H1 (cell line): ENCODE results near the gene HYDIN. TPM values are rescaled to one million over a fixed set of nuclear protein-coding genes. Genes with fewer than 3 reads are reported as not detected.

Source experiments
- CTCF ChIA-PET: fragments of 300-600 bp; sonication (Branson Sonifier 250); formaldehyde crosslinking; loops from one replicate; lab custom pipeline; 2021; ENCODE audit not compliant: partially characterized antibody; lab: Charles Lee
- POLR2A ChIA-PET: fragments of 300-600 bp; sonication (Branson Sonifier 250); formaldehyde crosslinking; loops from one replicate; lab custom pipeline; 2021; ENCODE audit warnings: inconsistent platforms; ENCODE audit not compliant: partially characterized antibody; lab: Charles Lee
- DNase-seq, 2 experiments: peaks; one replicate each; pipeline versions ENCODE4 v3.0.0 to v3.0.0-alpha.2; 2010 to 2022; ENCODE audit warnings: low spot score in 2 of 2, low read depth in 1 of 2, mixed read lengths in 1 of 2
- FAIRE-seq: peaks from 2 replicates; lab custom pipeline; 2011; peaks lifted over from hg19 to GRCh38; lab: Jason Lieb, UNC
- H2AFZ ChIP-seq: 2 replicates; pipeline ENCODE4 v1.8.1; 2012; ENCODE audit warnings: low read length, inconsistent platforms
- H2AK5ac ChIP-seq: 2 replicates; pipeline ENCODE4 v1.6.1; 2013; ENCODE audit warnings: low read depth, low read length
- H2BK120ac ChIP-seq: replicated peaks from 2 replicates; pipeline ENCODE3; 2013; ENCODE audit warnings: low read depth, low read length, inconsistent platforms
- H2BK12ac ChIP-seq: 2 replicates; pipeline ENCODE4 v1.6.1; 2013; ENCODE audit warnings: low read depth, low read length
- H2BK15ac ChIP-seq: 2 replicates; pipeline ENCODE4 v1.6.1; 2013; ENCODE audit warnings: low read length
- H2BK20ac ChIP-seq: 2 replicates; pipeline ENCODE4 v1.6.1; 2013; ENCODE audit warnings: low read length
- H2BK5ac ChIP-seq: 2 replicates; pipeline ENCODE4 v1.6.1; 2013; ENCODE audit warnings: low read depth, low read length
- H3K14ac ChIP-seq: 2 replicates; pipeline ENCODE4 v1.6.1; 2013; ENCODE audit warnings: inconsistent platforms; ENCODE audit not compliant: insufficient read length
- H3K18ac ChIP-seq: 2 replicates; pipeline ENCODE4 v1.6.1; 2013; ENCODE audit warnings: low read length; ENCODE audit errors: extremely low read depth
- H3K23ac ChIP-seq: 2 replicates; pipeline ENCODE4 v1.6.1; 2013; ENCODE audit warnings: inconsistent platforms; ENCODE audit not compliant: insufficient read length
- H3K23me2 ChIP-seq: 2 replicates; pipeline ENCODE4 v1.6.1; 2013; ENCODE audit warnings: low read depth, low read length
- H3K27ac ChIP-seq: 2 replicates; pipeline ENCODE4 v1.6.1; 2011; ENCODE audit warnings: low read depth, low read length, inconsistent platforms
- H3K27me3 ChIP-seq, 4 experiments: replicated peaks in 1 of 4; 1 replicate in 1 of 4; 2 replicates in 3 of 4; pipeline versions ENCODE4 v1.6.1 to v1.8.1; 2011 to 2013; ENCODE audit warnings: low read length in 3 of 4, mild to moderate bottlenecking in 3 of 4, inconsistent platforms in 2 of 4, mixed read lengths in 2 of 4, moderate library complexity in 1 of 4; ENCODE audit not compliant: control insufficient read depth in 3 of 4, insufficient read depth in 3 of 4; ENCODE audit errors: extremely low read depth in 1 of 4
- H3K36me3 ChIP-seq, 4 experiments: 2 replicates each; pipeline versions ENCODE4 v1.6.1 to v1.8.1; 2011 to 2013; ENCODE audit warnings: mild to moderate bottlenecking in 4 of 4, low read length in 3 of 4, moderate library complexity in 2 of 4, control low read depth in 1 of 4, inconsistent platforms in 1 of 4; ENCODE audit not compliant: insufficient read depth in 4 of 4, control insufficient read depth in 2 of 4
- H3K4ac ChIP-seq: replicated peaks from 2 replicates; pipeline ENCODE3; 2013; ENCODE audit warnings: low read length, low read depth, mixed read lengths, inconsistent platforms; ENCODE audit not compliant: insufficient read length
- H3K4me1 ChIP-seq, 4 experiments: replicated peaks in 1 of 4; 1 replicate in 1 of 4; 2 replicates in 3 of 4; pipeline versions ENCODE4 v1.6.1 to v1.8.1; 2011 to 2013; ENCODE audit warnings: low read length in 3 of 4, inconsistent platforms in 2 of 4, mixed read lengths in 1 of 4; ENCODE audit not compliant: insufficient read depth in 4 of 4, control insufficient read depth in 3 of 4
- H3K4me2 ChIP-seq, 2 experiments: 2 replicates each; pipeline versions ENCODE4 v1.6.1 to v1.8.1; 2011 to 2013; ENCODE audit warnings: low read depth in 2 of 2, low read length in 2 of 2, control low read depth in 1 of 2, inconsistent platforms in 1 of 2, mild to moderate bottlenecking in 1 of 2; ENCODE audit not compliant: insufficient read depth in 1 of 2
- H3K4me3 ChIP-seq, 4 experiments: fragments of 200-600, 300-600 bp in 1 of 4; sonication (generic), shearing (Covaris generic), sonication (Bioruptor Twin) in 1 of 4; 2 replicates each; pipeline versions ENCODE4 v1.5.1 to v1.8.1; 2011 to 2016; ENCODE audit warnings: low read length in 4 of 4, low read depth in 3 of 4, control low read depth in 2 of 4, inconsistent platforms in 2 of 4, mild to moderate bottlenecking in 2 of 4, mixed read lengths in 1 of 4, moderate library complexity in 1 of 4; ENCODE audit not compliant: insufficient read depth in 2 of 4; ENCODE audit errors: extremely low read depth in 1 of 4
- H3K56ac ChIP-seq: replicated peaks from 2 replicates; pipeline ENCODE3; 2013; ENCODE audit warnings: low read depth, mild to moderate bottlenecking, mixed read lengths, low read length, inconsistent platforms; ENCODE audit not compliant: insufficient read length
- H3K79me1 ChIP-seq: 2 replicates; pipeline ENCODE4 v1.6.1; 2013; ENCODE audit warnings: low read depth, low read length, control low read depth
- H3K79me2 ChIP-seq, 2 experiments: 2 replicates each; pipeline versions ENCODE4 v1.6.1 to v1.8.1; 2012 to 2013; ENCODE audit warnings: low read length in 2 of 2, mild to moderate bottlenecking in 2 of 2, inconsistent platforms in 1 of 2; ENCODE audit not compliant: insufficient read depth in 2 of 2, control insufficient read depth in 1 of 2
- H3K9ac ChIP-seq, 4 experiments: replicated peaks in 1 of 4; 1 replicate in 1 of 4; 2 replicates in 3 of 4; pipeline versions ENCODE4 v1.6.1 to v1.8.1; 2011 to 2013; ENCODE audit warnings: low read depth in 3 of 4, low read length in 3 of 4, control low read depth in 2 of 4, mild to moderate bottlenecking in 2 of 4, moderate library complexity in 2 of 4, inconsistent platforms in 1 of 4; ENCODE audit errors: extremely low read depth in 1 of 4
- H3K9me3 ChIP-seq, 2 experiments: 2 replicates each; pipeline versions ENCODE4 v1.6.1 to v1.8.1; 2012 to 2013; ENCODE audit warnings: mild to moderate bottlenecking in 2 of 2, moderate library complexity in 2 of 2, control low read depth in 1 of 2, inconsistent platforms in 1 of 2, low read depth in 1 of 2, low read length in 1 of 2, mixed read lengths in 1 of 2; ENCODE audit not compliant: insufficient read depth in 2 of 2
- H4K20me1 ChIP-seq, 2 experiments: replicated peaks in 1 of 2; 2 replicates each; pipeline versions ENCODE3 to v1.8.1; 2011 to 2013; ENCODE audit warnings: inconsistent platforms in 2 of 2, low read length in 2 of 2, mild to moderate bottlenecking in 1 of 2; ENCODE audit not compliant: insufficient read depth in 2 of 2, control insufficient read depth in 1 of 2
- H4K5ac ChIP-seq: 2 replicates; pipeline ENCODE4 v1.6.1; 2013; ENCODE audit warnings: low read length, low read depth, mixed read lengths, inconsistent platforms; ENCODE audit not compliant: insufficient read length
- H4K8ac ChIP-seq: 2 replicates; pipeline ENCODE4 v1.8.0; 2013; ENCODE audit warnings: mild to moderate bottlenecking, moderate library complexity, low read length, inconsistent platforms; ENCODE audit not compliant: insufficient read depth; ENCODE audit errors: extremely low read depth
- H4K91ac ChIP-seq: replicated peaks from 2 replicates; pipeline ENCODE3; 2013; ENCODE audit warnings: low read length, mixed read lengths, inconsistent platforms; ENCODE audit not compliant: insufficient read length
- ASH2L ChIP-seq: fragments of 200-600, 300-600 bp; sonication (generic); IDR thresholded peaks from one replicate; pipeline ENCODE4 v1.7.1; 2017; ENCODE audit warnings: low read length
- CHD1 ChIP-seq: IDR thresholded peaks from 2 replicates; pipeline ENCODE4 v1.6.1; 2012; ENCODE audit warnings: low read depth, low read length, improper control_type of control experiment
- SP1 ChIP-seq: IDR thresholded peaks from 2 replicates; pipeline ENCODE4 v1.6.1; 2011; ENCODE audit warnings: low read depth, low read length
- WGBS, 2 experiments: shearing (Covaris generic) in 1 of 2; methylation state at CpG; one replicate each; pipeline versions ENCODE4 v1.1.6 to v1.1.7; 2013 to 2015; ENCODE audit warnings: low lambda C conversion rate in 2 of 2, mixed read lengths in 2 of 2, inconsistent platforms in 1 of 2, low coverage in 1 of 2, missing lambda C conversion rate in 1 of 2; ENCODE audit not compliant: insufficient replicate concordance in 2 of 2, insufficient coverage in 1 of 2, insufficient read length in 1 of 2; ENCODE audit errors: extremely low coverage in 1 of 2, missing lambda C conversion rate in 1 of 2; 5-methylcytosine and 5-hydroxymethylcytosine counted together
- polyA plus RNA-seq, 7 experiments: library from polyadenylated mRNA; depleted of rRNA in 3 of 7; stranded (reverse) in 5 of 7; unstranded in 2 of 7; fragments of >200 nt in 5 of 7; fragments of 200-250 nt in 2 of 7; gene quantifications; 1 replicate in 5 of 7; 2 replicates in 1 of 7; 4 replicates in 1 of 7; pipeline versions ENCODE4 v1.2.1 to v1.2.3, GENCODE V29; 2011 to 2013; ENCODE audit warnings: missing spikeins in 2 of 7, mixed read lengths in 2 of 7
- total RNA-seq: library from RNA; stranded (reverse); fragmentation: NEBNext Ultra II Directional; extraction: Animal tissue kit (Norgen Biotek cat#: 25700); gene quantifications from 2 replicates; pipeline ENCODE4 v1.2.1, GENCODE V29; 2021
- TF ChIP-seq, protein P1 (sequence below): IDR thresholded peaks from 2 replicates; pipeline ENCODE4 v1.6.1; 2012; ENCODE audit warnings: inconsistent platforms

The HYDIN gene
- total and polyA plus RNA-seq, 2 of the 8 experiments (the other 6 are each of a cell fraction or from before 2014, with no cell fraction given) = 1.1 to 1.8 TPM

DNA sequence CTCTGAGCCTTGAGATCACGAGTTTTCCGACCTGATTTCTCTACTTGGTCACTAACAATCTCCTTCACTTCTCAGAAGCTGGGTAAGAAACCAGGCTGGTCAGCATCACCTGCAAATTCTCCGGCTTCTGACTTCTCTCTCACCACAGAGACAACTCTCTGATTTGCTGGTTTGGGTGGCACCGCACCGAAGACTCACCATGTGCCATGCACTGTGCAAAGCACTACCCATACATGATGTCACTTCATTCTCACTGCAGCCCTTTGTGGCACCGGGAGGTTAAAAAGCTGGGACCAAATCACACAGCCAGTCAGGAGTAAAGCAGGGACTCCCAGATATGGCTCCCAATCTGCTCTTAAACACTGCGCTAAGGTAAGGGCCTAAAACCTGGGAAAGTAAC lies 430.2 kb downstream of the HYDIN start:
- Histone ChIP-seq H3K79me2 (peaks cover 14 to 51% of the 10 kb centered on the region in 2 experiments), H4K8ac (peak overlapping the region; percentile 97), H3K14ac (no peak overlapping the region), H4K5ac (no peak overlapping the region), H3K4ac (peak overlapping the region; percentile 32), H2AK5ac (no peak overlapping the region), H2BK5ac (no peak overlapping the region), H3K4me3 (peak overlapping the region; percentile 94 to 100 (median 95)), H2AFZ (peak overlapping the region; percentile 9; the same call in 1 of the 2 replicates), H2BK15ac (no peak overlapping the region), H2BK120ac (no peak overlapping the region), H4K91ac (no peak overlapping the region), H3K9me3 (no peaks in the 10 kb centered on the region), H3K18ac (no peak overlapping the region), H3K56ac (no peak overlapping the region), H3K27me3 (peaks cover 0 to 10% (median 2%) of the 10 kb centered on the region in 4 experiments; a peak in 4 of 7 replicates), H3K23me2 (peaks cover 8% of the 10 kb centered on the region), H3K4me1 (peaks cover 1 to 5% (median 3%) of the 10 kb centered on the region in 4 experiments; a peak in 5 of 7 replicates), H3K4me2 (peak overlapping the region; percentile 91 to 98), H2BK20ac (no peak overlapping the region), H3K27ac (peak overlapping the region; percentile 66), H2BK12ac (no peak overlapping the region), H3K36me3 (peaks cover 0 to 8% (median 0%) of the 10 kb centered on the region in 4 experiments; a peak in 2 of 8 replicates), H3K9ac (peak overlapping the region; percentile 75 to 93 (median 86)), H3K23ac (no peak overlapping the region), H4K20me1 (peaks cover 3 to 4% of the 10 kb centered on the region in 2 experiments), H3K79me1 (peaks cover 21% of the 10 kb centered on the region)
- CTCF ChIA-PET = interaction anchor here (0.6 to 2.1 kb wide), 3 partner anchors 16 to 29 kb away, joined by 3 to 7 read pairs (median 3); no protein-coding TSS in a partner anchor
- POLR2A ChIA-PET = interaction anchor here (1.6 to 3.2 kb wide), 4 partner anchors 9 to 113 kb away, joined by 3 to 19 read pairs (median 4); no protein-coding TSS in a partner anchor
- WGBS, 2 experiments = 33% methylated on average over 7 of the region's 7 CpGs; no CpG with 5 or more reads in 1 of the 2 experiments
- FAIRE-seq (no peak), DNase-seq (no peak)
- TF ChIP-seq, protein P1, sequence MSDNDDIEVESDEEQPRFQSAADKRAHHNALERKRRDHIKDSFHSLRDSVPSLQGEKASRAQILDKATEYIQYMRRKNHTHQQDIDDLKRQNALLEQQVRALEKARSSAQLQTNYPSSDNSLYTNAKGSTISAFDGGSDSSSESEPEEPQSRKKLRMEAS = no peak
- TF ChIP-seq CHD1 (no peak), SP1 (no peak), ASH2L (no peak)
